ENCODE measurements around the gene GDF10.

GDF10 gene

GRCh38 chr10:47276071-47276470 is 23.9 kb upstream of the GDF10 start:
- no peak for DNase-seq

- no peak for DNase-seq
These were observed 23.2 kb upstream of the GDF10 start for GRCh38 chr10:47276576-47277351.

GRCh38 chr10:47277352-47278151 is 22.4 kb upstream of the GDF10 start:
- DNase-seq = peak; percentile 30

- no peak for DNase-seq
These were observed 21.9 kb upstream of the GDF10 start for GRCh38 chr10:47278152-47278473.

- no peak for DNase-seq
These were observed 21.3 kb upstream of the GDF10 start for GRCh38 chr10:47278720-47279119.

GRCh38 chr10:47279276-47279675 is 20.7 kb upstream of the GDF10 start:
- DNase-seq = no peak

GRCh38 chr10:47282005-47282656 is 17.9 kb upstream of the GDF10 start:
- no peak for DNase-seq

GRCh38 chr10:47282657-47283018 is 17.4 kb upstream of the GDF10 start:
- DNase-seq = no peak

- no peak for DNase-seq
These were observed 16.8 kb upstream of the GDF10 start for GRCh38 chr10:47283101-47283630.

- DNase-seq = no peak
These were observed 16.1 kb upstream of the GDF10 start for GRCh38 chr10:47283848-47284247.

- DNase-seq = no peak
These were observed 14.4 kb upstream of the GDF10 start for GRCh38 chr10:47285381-47286115.

GRCh38 chr10:47286116-47286505 is 13.9 kb upstream of the GDF10 start:
- no peak for DNase-seq

- no peak for DNase-seq
These were observed 13.2 kb upstream of the GDF10 start for GRCh38 chr10:47286591-47287315.

GRCh38 chr10:47287365-47287802 is 12.6 kb upstream of the GDF10 start:
- DNase-seq = no peak

GRCh38 chr10:47287805-47288204 is 12.2 kb upstream of the GDF10 start:
- no peak for DNase-seq

GRCh38 chr10:47288236-47288635 is 11.8 kb upstream of the GDF10 start:
- no peak for DNase-seq

- no peak for DNase-seq
These were observed 11.0 kb upstream of the GDF10 start for GRCh38 chr10:47288916-47289495.

- DNase-seq = no peak
These were observed 10.1 kb upstream of the GDF10 start for GRCh38 chr10:47289921-47290320.

GRCh38 chr10:47290338-47290737 is 9.7 kb upstream of the GDF10 start:
- no peak for DNase-seq

- DNase-seq = no peak
These were observed 8.3 kb upstream of the GDF10 start for GRCh38 chr10:47291682-47292081.

- DNase-seq = no peak
These were observed 5.9 kb upstream of the GDF10 start for GRCh38 chr10:47294057-47294456.

GRCh38 chr10:47294501-47294900 is 5.5 kb upstream of the GDF10 start:
- DNase-seq = no peak
